Astrocyte (in vitro differentiated cells and primary cell): ENCODE results near the gene PCSK5. TPM values are rescaled to one million over a fixed set of nuclear protein-coding genes. Genes with fewer than 3 reads are reported as not detected.

Experiments used
- DNase-seq: peaks from one replicate; pipeline ENCODE4 v3.0.0-alpha.2; 2010; ENCODE audit warnings: low read depth
- FAIRE-seq: peaks from 2 replicates; lab custom pipeline; 2011; peaks lifted over from hg19 to GRCh38; lab: Jason Lieb, UNC
- H2AFZ ChIP-seq: 2 replicates; pipeline ENCODE4 v1.6.0; 2012; ENCODE audit warnings: low read depth, low read length, inconsistent platforms
- H3K27ac ChIP-seq: 2 replicates; pipeline ENCODE4 v1.5.1; 2011; ENCODE audit warnings: low read depth, low read length, inconsistent platforms
- H3K27me3 ChIP-seq: 2 replicates; pipeline ENCODE4 v1.6.0; 2011; ENCODE audit warnings: low read length, inconsistent platforms; ENCODE audit not compliant: insufficient read depth
- H3K36me3 ChIP-seq: 2 replicates; pipeline ENCODE4 v1.5.1; 2011; ENCODE audit warnings: low read length, inconsistent platforms; ENCODE audit not compliant: insufficient read depth
- H3K4me1 ChIP-seq: 2 replicates; pipeline ENCODE4 v1.5.1; 2011; ENCODE audit warnings: low read length, inconsistent platforms; ENCODE audit not compliant: insufficient read depth
- H3K4me2 ChIP-seq: 2 replicates; pipeline ENCODE4 v1.6.0; 2012; ENCODE audit warnings: low read length, inconsistent platforms
- H3K4me3 ChIP-seq: 2 replicates; pipeline ENCODE4 v1.5.1; 2011; ENCODE audit warnings: low read depth, mild to moderate bottlenecking, low read length, inconsistent platforms; ENCODE audit not compliant: insufficient read depth
- H3K79me2 ChIP-seq: 2 replicates; pipeline ENCODE4 v1.6.0; 2012; ENCODE audit warnings: mild to moderate bottlenecking, low read length, inconsistent platforms; ENCODE audit not compliant: insufficient read depth
- H3K9ac ChIP-seq: 2 replicates; pipeline ENCODE4 v1.6.0; 2012; ENCODE audit warnings: mild to moderate bottlenecking, low read length, inconsistent platforms
- H3K9me3 ChIP-seq: 2 replicates; pipeline ENCODE4 v1.5.1; 2012; ENCODE audit warnings: low read depth, mild to moderate bottlenecking, low read length, inconsistent platforms; ENCODE audit not compliant: insufficient read depth
- H4K20me1 ChIP-seq: 2 replicates; pipeline ENCODE4 v1.6.0; 2012; ENCODE audit warnings: low read length, inconsistent platforms; ENCODE audit not compliant: insufficient read depth
- H3K27ac Mint-ChIP-seq: one replicate; pipeline ENCODE4 v1.8.0; 2021; ENCODE audit warnings: mild to moderate bottlenecking, mixed read lengths; ENCODE audit not compliant: unreplicated experiment
- H3K27me3 Mint-ChIP-seq: one replicate; pipeline ENCODE4 v1.8.0; 2021; ENCODE audit warnings: low read depth, mixed read lengths; ENCODE audit not compliant: unreplicated experiment
- H3K36me3 Mint-ChIP-seq: one replicate; pipeline ENCODE4 v1.8.0; 2021; ENCODE audit warnings: low read depth, mixed read lengths; ENCODE audit not compliant: unreplicated experiment
- H3K4me1 Mint-ChIP-seq: one replicate; pipeline ENCODE4 v1.8.0; 2021; ENCODE audit warnings: low read depth, mixed read lengths; ENCODE audit not compliant: unreplicated experiment
- H3K4me3 Mint-ChIP-seq: one replicate; pipeline ENCODE4 v1.8.0; 2021; ENCODE audit warnings: mild to moderate bottlenecking, moderate library complexity, mixed read lengths; ENCODE audit not compliant: unreplicated experiment
- H3K9me3 Mint-ChIP-seq: one replicate; pipeline ENCODE4 v1.8.0; 2021; ENCODE audit warnings: mild to moderate bottlenecking, mixed read lengths; ENCODE audit not compliant: unreplicated experiment
- EZH2 ChIP-seq: IDR thresholded peaks from 2 replicates; pipeline ENCODE4 v1.6.1; 2012; ENCODE audit warnings: mild to moderate bottlenecking, low read length, inconsistent platforms; ENCODE audit not compliant: insufficient read depth
- total RNA-seq: library from RNA; stranded (reverse); gene quantifications from 2 replicates; pipeline ENCODE4 v1.2.1, GENCODE V29; 2021
- TF ChIP-seq, protein P1 (sequence below): IDR thresholded peaks from 2 replicates; pipeline ENCODE4 v1.5.1; 2011; ENCODE audit warnings: low read depth, mild to moderate bottlenecking, inconsistent platforms, low read length, moderate library complexity; ENCODE audit not compliant: insufficient read depth

Gene PCSK5
- total RNA-seq, 1 donor from 2014 or later = 13.1 TPM

DNA sequence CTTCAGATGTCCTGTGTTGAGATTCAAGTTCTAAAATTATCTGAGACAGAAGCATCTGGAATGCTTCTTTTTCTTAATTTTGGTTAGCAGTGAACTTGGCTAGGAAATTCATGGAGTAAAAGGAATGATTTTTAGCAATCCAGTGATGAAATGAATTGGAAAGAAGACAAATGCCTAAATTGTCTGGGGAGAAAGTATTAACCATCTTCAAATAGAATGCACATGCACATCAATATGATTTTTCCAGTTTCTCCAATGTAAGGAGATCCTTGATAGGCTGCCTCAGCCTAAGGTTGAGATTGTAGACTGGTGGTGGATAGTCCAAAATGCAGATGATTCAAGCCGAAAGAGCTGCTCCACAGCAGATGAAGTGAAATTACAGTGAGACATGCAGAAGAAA is 106.7 kb downstream of the PCSK5 start:
- no peak overlapping the region for H3K4me2 ChIP-seq
- H3K4me1 ChIP-seq = peaks cover 19% of the 10 kb centered on the region
- TF ChIP-seq EZH2 = no peak
- TF ChIP-seq, protein P1, sequence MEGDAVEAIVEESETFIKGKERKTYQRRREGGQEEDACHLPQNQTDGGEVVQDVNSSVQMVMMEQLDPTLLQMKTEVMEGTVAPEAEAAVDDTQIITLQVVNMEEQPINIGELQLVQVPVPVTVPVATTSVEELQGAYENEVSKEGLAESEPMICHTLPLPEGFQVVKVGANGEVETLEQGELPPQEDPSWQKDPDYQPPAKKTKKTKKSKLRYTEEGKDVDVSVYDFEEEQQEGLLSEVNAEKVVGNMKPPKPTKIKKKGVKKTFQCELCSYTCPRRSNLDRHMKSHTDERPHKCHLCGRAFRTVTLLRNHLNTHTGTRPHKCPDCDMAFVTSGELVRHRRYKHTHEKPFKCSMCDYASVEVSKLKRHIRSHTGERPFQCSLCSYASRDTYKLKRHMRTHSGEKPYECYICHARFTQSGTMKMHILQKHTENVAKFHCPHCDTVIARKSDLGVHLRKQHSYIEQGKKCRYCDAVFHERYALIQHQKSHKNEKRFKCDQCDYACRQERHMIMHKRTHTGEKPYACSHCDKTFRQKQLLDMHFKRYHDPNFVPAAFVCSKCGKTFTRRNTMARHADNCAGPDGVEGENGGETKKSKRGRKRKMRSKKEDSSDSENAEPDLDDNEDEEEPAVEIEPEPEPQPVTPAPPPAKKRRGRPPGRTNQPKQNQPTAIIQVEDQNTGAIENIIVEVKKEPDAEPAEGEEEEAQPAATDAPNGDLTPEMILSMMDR = no peak
- Mint-ChIP-seq H3K27me3 (no peaks in the 10 kb centered on the region), H3K4me1 (peaks cover 25% of the 10 kb centered on the region), H3K36me3 (no peaks in the 10 kb centered on the region), H3K4me3 (no peak overlapping the region), H3K27ac (no peak overlapping the region), H3K9me3 (no peaks in the 10 kb centered on the region)
- H3K27me3 ChIP-seq = no peaks in the 10 kb centered on the region
- H3K27ac ChIP-seq = no peak overlapping the region
- H2AFZ ChIP-seq = no peak overlapping the region
- DNase-seq = no peak
- no peaks in the 10 kb centered on the region for H4K20me1 ChIP-seq
- no peaks in the 10 kb centered on the region for H3K79me2 ChIP-seq
- H3K36me3 ChIP-seq = no peaks in the 10 kb centered on the region
- no peak overlapping the region for H3K4me3 ChIP-seq
- H3K9me3 ChIP-seq = no peaks in the 10 kb centered on the region
- FAIRE-seq = no peak
- no peak overlapping the region for H3K9ac ChIP-seq

GRCh38 chr9:75998096-75998780 is 107.8 kb downstream of the PCSK5 start:
- FAIRE-seq (no peak), DNase-seq (no peak)
- Histone ChIP-seq H3K4me1 (peaks cover 14% of the 10 kb centered on the region), H3K9me3 (no peaks in the 10 kb centered on the region), H3K27me3 (no peaks in the 10 kb centered on the region), H4K20me1 (no peaks in the 10 kb centered on the region), H3K9ac (no peak overlapping the region), H3K79me2 (no peaks in the 10 kb centered on the region), H3K36me3 (no peaks in the 10 kb centered on the region), H2AFZ (no peak overlapping the region), H3K4me3 (no peak overlapping the region), H3K27ac (no peak overlapping the region), H3K4me2 (no peak overlapping the region)
- Mint-ChIP-seq H3K4me1 (peaks cover 21% of the 10 kb centered on the region), H3K9me3 (no peaks in the 10 kb centered on the region), H3K4me3 (no peak overlapping the region), H3K27ac (no peak overlapping the region), H3K27me3 (no peaks in the 10 kb centered on the region), H3K36me3 (no peaks in the 10 kb centered on the region)
- no peak for TF ChIP-seq EZH2
- TF ChIP-seq, protein P1 = no peak

DNA sequence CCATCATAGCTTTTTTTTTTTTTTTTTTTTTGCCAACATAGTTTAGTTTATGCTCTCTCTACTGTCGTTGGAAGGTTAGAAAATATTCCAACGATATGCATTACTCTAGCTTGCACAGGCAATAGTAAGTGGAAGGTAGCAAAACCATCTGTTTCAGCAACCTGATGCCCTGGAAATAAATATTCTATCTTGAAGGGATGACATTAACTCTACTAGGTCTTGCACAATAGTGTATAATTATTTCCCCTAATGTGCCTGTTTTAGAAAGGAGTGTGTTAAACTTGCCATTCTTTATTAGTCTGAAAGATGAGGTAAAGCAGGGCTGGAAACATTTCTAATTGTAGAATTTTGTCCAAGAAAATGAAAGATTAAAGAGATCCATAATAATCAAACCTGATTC is 111.0 kb downstream of the PCSK5 start:
- Mint-ChIP-seq H3K36me3 (no peaks in the 10 kb centered on the region), H3K27me3 (no peaks in the 10 kb centered on the region), H3K4me1 (peaks cover 4% of the 10 kb centered on the region), H3K9me3 (no peaks in the 10 kb centered on the region), H3K27ac (no peak overlapping the region), H3K4me3 (no peak overlapping the region)
- no peaks in the 10 kb centered on the region for H4K20me1 ChIP-seq
- H2AFZ ChIP-seq = no peak overlapping the region
- DNase-seq (no peak), FAIRE-seq (no peak)
- H3K4me2 ChIP-seq = no peak overlapping the region
- TF ChIP-seq, protein P1 = no peak
- TF ChIP-seq EZH2 = no peak
- H3K9me3 ChIP-seq = no peaks in the 10 kb centered on the region
- no peaks in the 10 kb centered on the region for H3K36me3 ChIP-seq
- no peak overlapping the region for H3K9ac ChIP-seq
- H3K4me1 ChIP-seq = no peaks in the 10 kb centered on the region
- H3K4me3 ChIP-seq = no peak overlapping the region
- no peak overlapping the region for H3K27ac ChIP-seq
- no peaks in the 10 kb centered on the region for H3K27me3 ChIP-seq
- no peaks in the 10 kb centered on the region for H3K79me2 ChIP-seq
